H9 (cell line): Measurements from ENCODE around the gene FRRS1. TPM values are rescaled to one million over a fixed set of nuclear protein-coding genes. Genes with fewer than 3 reads are reported as not detected.

Source experiments
- DNase-seq: peaks from one replicate; pipeline ENCODE4 v3.0.0-alpha.2; 2017
- H2AFZ ChIP-seq: one replicate; pipeline ENCODE4 v1.6.1; 2013; ENCODE audit warnings: mild to moderate bottlenecking, low read length, control low read depth, moderate library complexity
- H2AK5ac ChIP-seq: 2 replicates; pipeline ENCODE4 v1.6.1; 2013; ENCODE audit warnings: low read length, control low read depth, mixed read lengths; ENCODE audit not compliant: insufficient read length
- H2BK120ac ChIP-seq: one replicate; pipeline ENCODE4 v1.6.1; 2013; ENCODE audit warnings: low read depth, mild to moderate bottlenecking, low read length, control low read depth, inconsistent platforms; ENCODE audit not compliant: poor library complexity, severe bottlenecking
- H2BK12ac ChIP-seq: 2 replicates; pipeline ENCODE4 v1.6.1; 2013; ENCODE audit warnings: low read length, control low read depth, mixed read lengths, low read depth; ENCODE audit not compliant: insufficient read length
- H2BK15ac ChIP-seq: 2 replicates; pipeline ENCODE4 v1.6.1; 2013; ENCODE audit warnings: low read depth, low read length, control low read depth
- H2BK20ac ChIP-seq: one replicate; pipeline ENCODE4 v1.6.1; 2013; ENCODE audit warnings: low read depth, mild to moderate bottlenecking, low read length, control low read depth, inconsistent platforms; ENCODE audit not compliant: poor library complexity, severe bottlenecking
- H2BK5ac ChIP-seq: 2 replicates; pipeline ENCODE4 v1.6.1; 2013; ENCODE audit warnings: low read length, control low read depth, mixed read lengths; ENCODE audit not compliant: insufficient read length
- H3K14ac ChIP-seq: 2 replicates; pipeline ENCODE4 v1.6.1; 2013; ENCODE audit warnings: low read length, control low read depth; ENCODE audit not compliant: insufficient read depth
- H3K18ac ChIP-seq: 2 replicates; pipeline ENCODE4 v1.6.1; 2013; ENCODE audit warnings: low read depth, mild to moderate bottlenecking, mixed read lengths, low read length, control low read depth; ENCODE audit not compliant: insufficient read length
- H3K23ac ChIP-seq: 2 replicates; pipeline ENCODE4 v1.6.1; 2013; ENCODE audit warnings: low read length, control low read depth, mixed read lengths, low read depth; ENCODE audit not compliant: insufficient read length
- H3K23me2 ChIP-seq: 2 replicates; pipeline ENCODE4 v1.6.1; 2013; ENCODE audit warnings: low read depth, mild to moderate bottlenecking, mixed read lengths, low read length, control low read depth; ENCODE audit not compliant: insufficient read length, poor library complexity, severe bottlenecking
- H3K27ac ChIP-seq: 2 replicates; pipeline ENCODE4 v1.5.1; 2013; ENCODE audit warnings: low read length, control low read depth, mixed read lengths, low read depth; ENCODE audit not compliant: insufficient read length
- H3K27me3 ChIP-seq: 2 replicates; pipeline ENCODE4 v1.6.1; 2013; ENCODE audit warnings: low read length, control low read depth, inconsistent platforms; ENCODE audit not compliant: insufficient read depth
- H3K4ac ChIP-seq: 2 replicates; pipeline ENCODE4 v1.6.1; 2013; ENCODE audit warnings: low read depth, mild to moderate bottlenecking, control low read depth, inconsistent platforms, low read length, moderate library complexity
- H3K4me1 ChIP-seq: 2 replicates; pipeline ENCODE4 v1.6.1; 2013; ENCODE audit warnings: low read length, control low read depth, inconsistent platforms; ENCODE audit not compliant: insufficient read depth
- H3K4me2 ChIP-seq: 2 replicates; pipeline ENCODE4 v1.6.1; 2013; ENCODE audit warnings: low read length, control low read depth, mixed read lengths; ENCODE audit not compliant: insufficient read length, insufficient read depth
- H3K56ac ChIP-seq: 2 replicates; pipeline ENCODE4 v1.6.1; 2013; ENCODE audit warnings: low read depth, mild to moderate bottlenecking, mixed read lengths, low read length, control low read depth; ENCODE audit not compliant: insufficient read length
- H3K79me1 ChIP-seq: 2 replicates; pipeline ENCODE4 v1.6.1; 2013; ENCODE audit warnings: low read depth, mild to moderate bottlenecking, moderate library complexity, low read length, control low read depth, inconsistent platforms; ENCODE audit not compliant: insufficient read depth, poor library complexity, severe bottlenecking
- H3K79me2 ChIP-seq: 2 replicates; pipeline ENCODE4 v1.6.1; 2013; ENCODE audit warnings: low read length, control low read depth, inconsistent platforms; ENCODE audit not compliant: insufficient read depth
- H3K9ac ChIP-seq: 2 replicates; pipeline ENCODE4 v1.6.1; 2013; ENCODE audit warnings: low read length, control low read depth, mixed read lengths; ENCODE audit not compliant: insufficient read length; ENCODE audit errors: extremely low read depth
- H3K9me3 ChIP-seq: one replicate; pipeline ENCODE4 v1.6.1; 2013; ENCODE audit warnings: low read depth, low read length, inconsistent platforms; ENCODE audit not compliant: control insufficient read depth
- H3T11ph ChIP-seq: one replicate; pipeline ENCODE4 v1.6.1; 2013; ENCODE audit warnings: mild to moderate bottlenecking, low read length, control low read depth, inconsistent platforms
- H4K20me1 ChIP-seq: one replicate; pipeline ENCODE4 v1.6.1; 2013; ENCODE audit not compliant: control insufficient read depth, insufficient read length, insufficient read depth
- H4K5ac ChIP-seq: 2 replicates; pipeline ENCODE4 v1.6.1; 2013; ENCODE audit warnings: low read depth, mild to moderate bottlenecking, mixed read lengths, low read length, control low read depth; ENCODE audit not compliant: insufficient read length
- H4K8ac ChIP-seq: replicated peaks from 2 replicates; pipeline ENCODE4 v1.6.1; 2013; ENCODE audit warnings: low read length, control low read depth, mixed read lengths, low read depth; ENCODE audit not compliant: insufficient read length
- H4K91ac ChIP-seq: 2 replicates; pipeline ENCODE4 v1.6.1; 2013; ENCODE audit warnings: low read depth, mild to moderate bottlenecking, moderate library complexity, mixed read lengths, low read length, control low read depth; ENCODE audit not compliant: insufficient read length
- H3K27ac Mint-ChIP-seq, 3 experiments: 2 replicates in 2 of 3; 3 replicates in 1 of 3; pipeline ENCODE4 v1.8.0; 2020 to 2021; ENCODE audit warnings: mixed read lengths in 3 of 3, mild to moderate bottlenecking in 1 of 3, moderate library complexity in 1 of 3
- H3K27me3 Mint-ChIP-seq: 2 replicates; pipeline ENCODE4 v1.8.0; 2021; ENCODE audit warnings: low read depth, mild to moderate bottlenecking, moderate library complexity, mixed read lengths
- H3K36me3 Mint-ChIP-seq, 3 experiments: 2 replicates in 2 of 3; 3 replicates in 1 of 3; pipeline ENCODE4 v1.8.0; 2020 to 2021; ENCODE audit warnings: low read depth in 3 of 3, mixed read lengths in 3 of 3; ENCODE audit not compliant: insufficient read depth in 1 of 3
- H3K4me1 Mint-ChIP-seq, 2 experiments: 2 replicates each; pipeline ENCODE4 v1.8.0; 2020; ENCODE audit warnings: mixed read lengths in 2 of 2
- H3K4me3 Mint-ChIP-seq, 2 experiments: 2 replicates in 1 of 2; 3 replicates in 1 of 2; pipeline ENCODE4 v1.8.0; 2020 to 2021; ENCODE audit warnings: mild to moderate bottlenecking in 2 of 2, mixed read lengths in 2 of 2, moderate library complexity in 1 of 2
- H3K9me3 Mint-ChIP-seq, 2 experiments: 2 replicates in 1 of 2; 3 replicates in 1 of 2; pipeline ENCODE4 v1.8.0; 2020; ENCODE audit warnings: mild to moderate bottlenecking in 2 of 2, mixed read lengths in 2 of 2, moderate library complexity in 1 of 2
- CTCF ChIP-seq: fragments of 200-600 bp; sonication (generic); conservative IDR thresholded peaks from 3 replicates; pipeline ENCODE4 v1.8.0; 2021; ENCODE audit warnings: antibody characterized with exemption, mild to moderate bottlenecking
- WGBS: extraction: QIAGEN DNeasy Blood & Tissue Kit; methylation state at CpG from one replicate; pipeline ENCODE4 v1.1.7; 2013; ENCODE audit warnings: missing lambda C conversion rate, low lambda C conversion rate, mixed read lengths; ENCODE audit not compliant: insufficient read length; ENCODE audit errors: extremely low coverage; 5-methylcytosine and 5-hydroxymethylcytosine counted together
- total RNA-seq: library from RNA; stranded (reverse); gene quantifications from 2 replicates; pipeline ENCODE4 v1.2.1, GENCODE V29; 2021

FRRS1 gene
- total RNA-seq, 1 experiment from 2014 or later: 5.6 TPM

- Histone ChIP-seq H2BK12ac (no peak overlapping the region), H4K5ac (no peak overlapping the region), H4K91ac (no peak overlapping the region), H2BK5ac (no peak overlapping the region), H2BK15ac (no peak overlapping the region), H3K27ac (no peak overlapping the region), H3K27me3 (no peaks in the 10 kb centered on the region), H3K4me2 (no peak overlapping the region), H3K23ac (no peak overlapping the region), H4K20me1 (no peaks in the 10 kb centered on the region), H3K14ac (no peak overlapping the region), H2AFZ (no peak overlapping the region), H3K4me1 (no peaks in the 10 kb centered on the region), H4K8ac (no peak overlapping the region), H2BK20ac (no peak overlapping the region), H2BK120ac (no peak overlapping the region), H3K23me2 (no peaks in the 10 kb centered on the region), H3K56ac (no peak overlapping the region), H3K9me3 (no peaks in the 10 kb centered on the region), H3K79me1 (no peaks in the 10 kb centered on the region), H3K4ac (no peak overlapping the region), H3K79me2 (no peaks in the 10 kb centered on the region), H3K18ac (no peak overlapping the region), H3K9ac (no peak overlapping the region), H3T11ph (no peak overlapping the region), H2AK5ac (no peak overlapping the region)
- Mint-ChIP-seq H3K9me3 (no peaks in the 10 kb centered on the region), H3K27ac (no peak overlapping the region), H3K36me3 (no peaks in the 10 kb centered on the region), H3K4me3 (no peak overlapping the region), H3K4me1 (no peaks in the 10 kb centered on the region), H3K27me3 (no peaks in the 10 kb centered on the region)
- DNase-seq: no peak
- no CpG with 5 or more reads among the region's 2 CpGs for WGBS
- no peak for TF ChIP-seq CTCF
Observed at GRCh38 chr1:99691175-99691574, 75.3 kb downstream of the FRRS1 start.
